Vein endothelial cell (primary cell): ENCODE measurements around the gene PLA2G4B. TPM values are rescaled to one million over a fixed set of nuclear protein-coding genes. Genes with fewer than 3 reads are reported as not detected.

Experiments
- small RNA-seq: library from RNA; depleted of rRNA; stranded (forward); fragments of <200 nt; gene quantifications from one replicate; pipeline ENCODE3, GENCODE V24; 2012
- total RNA-seq: library from RNA; depleted of rRNA; stranded (reverse); fragments of >200 nt; gene quantifications from 2 replicates; pipeline ENCODE4 v1.2.3, GENCODE V29; 2012

The PLA2G4B gene, protein sequence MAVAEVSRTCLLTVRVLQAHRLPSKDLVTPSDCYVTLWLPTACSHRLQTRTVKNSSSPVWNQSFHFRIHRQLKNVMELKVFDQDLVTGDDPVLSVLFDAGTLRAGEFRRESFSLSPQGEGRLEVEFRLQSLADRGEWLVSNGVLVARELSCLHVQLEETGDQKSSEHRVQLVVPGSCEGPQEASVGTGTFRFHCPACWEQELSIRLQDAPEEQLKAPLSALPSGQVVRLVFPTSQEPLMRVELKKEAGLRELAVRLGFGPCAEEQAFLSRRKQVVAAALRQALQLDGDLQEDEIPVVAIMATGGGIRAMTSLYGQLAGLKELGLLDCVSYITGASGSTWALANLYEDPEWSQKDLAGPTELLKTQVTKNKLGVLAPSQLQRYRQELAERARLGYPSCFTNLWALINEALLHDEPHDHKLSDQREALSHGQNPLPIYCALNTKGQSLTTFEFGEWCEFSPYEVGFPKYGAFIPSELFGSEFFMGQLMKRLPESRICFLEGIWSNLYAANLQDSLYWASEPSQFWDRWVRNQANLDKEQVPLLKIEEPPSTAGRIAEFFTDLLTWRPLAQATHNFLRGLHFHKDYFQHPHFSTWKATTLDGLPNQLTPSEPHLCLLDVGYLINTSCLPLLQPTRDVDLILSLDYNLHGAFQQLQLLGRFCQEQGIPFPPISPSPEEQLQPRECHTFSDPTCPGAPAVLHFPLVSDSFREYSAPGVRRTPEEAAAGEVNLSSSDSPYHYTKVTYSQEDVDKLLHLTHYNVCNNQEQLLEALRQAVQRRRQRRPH
- 0.67 and 28.1 TPM in 2 replicates for total RNA-seq

GRCh38 chr15:41838400-41838897, at the start of gene PLA2G4B:
TSS of gene PLA2G4B (plus strand) at chr15:41838847. CDS start at chr15:41838914, 67 bp downstream.

DNA sequence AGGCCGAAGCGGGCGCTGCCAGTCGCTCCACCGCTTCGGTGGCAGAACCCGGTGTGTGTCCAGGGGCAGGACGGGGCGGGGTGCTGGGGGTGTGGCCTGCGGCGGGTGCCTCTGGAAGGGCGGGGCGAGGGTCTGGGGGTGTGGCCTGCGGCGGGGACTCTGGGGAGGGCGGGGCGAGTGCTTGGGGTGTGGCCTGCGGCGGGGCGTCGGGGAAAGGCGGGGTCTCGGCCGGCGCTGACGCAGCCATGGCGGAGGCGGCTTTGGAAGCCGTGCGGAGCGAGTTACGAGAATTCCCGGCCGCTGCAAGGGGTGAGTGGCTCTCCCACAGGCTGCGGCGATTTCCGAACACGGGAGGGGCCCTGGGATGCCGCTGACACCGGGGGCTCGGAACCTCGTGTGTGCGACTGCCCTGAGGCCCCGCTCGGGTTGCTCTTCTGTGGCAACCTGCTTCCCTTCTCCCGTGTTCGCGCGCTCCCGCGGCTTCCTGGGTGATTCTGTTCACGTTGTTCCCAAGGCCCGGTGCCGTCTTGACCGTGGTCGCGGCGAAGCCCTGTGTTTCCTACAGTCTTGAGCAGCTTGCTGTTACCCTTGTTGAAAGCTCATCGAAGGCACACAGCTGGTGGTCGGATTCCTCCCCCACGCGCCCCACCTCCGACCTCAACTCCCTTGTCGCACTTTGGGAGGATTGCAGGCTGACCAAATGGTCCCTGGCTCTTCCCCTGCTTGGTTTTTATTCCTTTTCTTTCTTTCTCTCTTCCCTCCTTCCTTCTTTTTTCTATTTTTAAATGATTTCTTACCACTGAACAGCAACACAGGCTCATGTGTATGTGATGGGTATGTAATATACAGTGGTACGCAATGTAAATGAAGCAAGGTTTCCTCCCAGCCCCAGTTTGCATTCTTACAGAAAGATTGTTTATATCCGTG, 10.5 kb upstream of the PLA2G4B start, which contains the start of gene JMJD7:
Gene JMJD7, plus strand, starts transcription at position 213 of the 927 bp plus-strand sequence. Its CDS starts 33 bp downstream, at position 246.

GRCh38 chr15:41893422-41894250, 55.0 kb downstream of the PLA2G4B start, which contains the start of gene SPTBN5:
TSS of gene SPTBN5 (minus strand) at chr15:41894053. CDS start at chr15:41893497, 556 bp downstream.

Small RNAs within 50 kb of the gene (small RNA-seq; reads per million reads assigned to genes)
- gene JMJD7-PLA2G4B, result not detected
- not detected for gene MIR4310
- gene RNA5SP393, result not detected

Other genes with a start within 250 kb of the PLA2G4B start
- 31.8 and 38.9 TPM in 2 replicates for gene MGA, start 178.4 kb upstream of the PLA2G4B start, total RNA-seq
- gene MAPKBP1, start 64.4 kb upstream of the PLA2G4B start, total RNA-seq, result 26.5 and 32.6 TPM in 2 replicates
- gene JMJD7, start 10.8 kb upstream of the PLA2G4B start, total RNA-seq, result 3.5 and 5.9 TPM in 2 replicates
- 3.9 and 15.2 TPM in 2 replicates for gene SPTBN5, start 55.2 kb downstream of the PLA2G4B start, total RNA-seq
- 150 and 152 TPM in 2 replicates for gene EHD4, start 133.7 kb downstream of the PLA2G4B start, total RNA-seq
- not detected in 2 replicates for gene PLA2G4E, start 182.2 kb downstream of the PLA2G4B start, total RNA-seq